Tibial artery (tissue), 4 donors: ENCODE results near the gene C11orf98.
A peak's percentile ranks its signal among the peaks of the same experiment; 100 is the strongest.
"Not testable (repeated sequence)": the region's sequence is repeated elsewhere in the genome, so short reads cannot be mapped to it uniquely, and the experiment has no call there.

Experiments
- DNase-seq, 2 donors: peaks; one replicate each; pipeline ENCODE4 v3.0.0-alpha.2; 2019
- H3K27ac ChIP-seq, 2 donors: fragments of 200-600 bp; sonication (generic) in 1 of 2; 1 replicate in 1 of 2; 2 replicates in 1 of 2; pipeline ENCODE4 v1.5.1; 2018 to 2019; ENCODE audit warnings: mild to moderate bottlenecking in 1 of 2
- H3K27me3 ChIP-seq, 2 donors: fragments of 200-600 bp; sonication (generic) in 1 of 2; one replicate each; pipeline versions ENCODE4 v1.5.1 to v1.6.0; 2016 to 2019
- H3K36me3 ChIP-seq, 3 donors: fragments of 200-600 bp; sonication (generic) in 2 of 3; one replicate each; pipeline ENCODE4 v1.5.1; 2016 to 2019; ENCODE audit warnings: mild to moderate bottlenecking in 2 of 3
- H3K4me1 ChIP-seq, 4 donors: fragments of 200-600 bp; sonication (generic) in 2 of 4; 1 replicate in 3 of 4; 2 replicates in 1 of 4; pipeline ENCODE4 v1.5.1; 2016 to 2019
- H3K4me3 ChIP-seq, 2 donors: fragments of 200-600 bp; sonication (generic) in 1 of 2; 1 replicate in 1 of 2; 2 replicates in 1 of 2; pipeline ENCODE4 v1.5.1; 2018 to 2019; ENCODE audit warnings: mild to moderate bottlenecking in 2 of 2
- H3K9me3 ChIP-seq, 3 donors: fragments of 200-600 bp; sonication (generic) in 1 of 3; one replicate each; pipeline ENCODE4 v1.5.1; 2016 to 2019
- CTCF ChIP-seq, 2 experiments: fragments of 200-600 bp in 1 of 2; fragments of 450-650 bp in 1 of 2; IDR thresholded peaks; one replicate each; pipeline ENCODE4 v1.5.1; 2017 to 2019; ENCODE audit warnings: antibody characterized with exemption in 2 of 2, mild to moderate bottlenecking in 1 of 2, moderate library complexity in 1 of 2
- intact Hi-C: fragments of 100-400 bp; cut with DNase I; formaldehyde crosslinking; loops from one replicate; pipeline ENCODE4 v1.15.0; 2023; ENCODE audit warnings: low total_unique reads

C11orf98 gene

GRCh38 chr11:62627713-62628112 lies 37.3 kb downstream of the C11orf98 start:
- no peak for TF ChIP-seq CTCF (IDR thresholded peaks at IDR 0.05)
- peaks cover 70 to 82% (median 78%) of the 10 kb centered on the region in 3 donors for H3K36me3 ChIP-seq
- H3K9me3 ChIP-seq, result no peaks in the 10 kb centered on the region
- intact Hi-C loops, result no loop called here
- no peak overlapping the region for H3K4me3 ChIP-seq
- DNase-seq, result no peak
- no peaks in the 10 kb centered on the region for H3K27me3 ChIP-seq
- peaks cover 0 to 1% (median 0%) of the 10 kb centered on the region in 4 donors for H3K4me1 ChIP-seq
- no peak overlapping the region for H3K27ac ChIP-seq

- TF ChIP-seq CTCF (IDR thresholded peaks at IDR 0.05), result no peak
- peak overlapping the region; percentile 83 to 87 for H3K27ac ChIP-seq
- H3K27me3 ChIP-seq, result no peaks in the 10 kb centered on the region
- peaks cover 25 to 32% (median 28%) of the 10 kb centered on the region in 3 donors for H3K36me3 ChIP-seq
- no peak for DNase-seq
- no peaks in the 10 kb centered on the region for H3K9me3 ChIP-seq
- H3K4me3 ChIP-seq, result peak overlapping the region; percentile 79 to 80
- intact Hi-C loops, result no loop called here
- H3K4me1 ChIP-seq, result peaks cover 0 to 23% (median 15%) of the 10 kb centered on the region in 4 donors
Observed at GRCh38 chr11:62622476-62623089, 42.4 kb downstream of the C11orf98 start.

GRCh38 chr11:62621567-62622470 lies 43.2 kb downstream of the C11orf98 start, which contains the start of gene B3GAT3:
B3GAT3 (minus strand) TSS chr11:62621986; CDS start chr11:62621947, 39 bp downstream.
- peaks cover 0 to 23% (median 15%) of the 10 kb centered on the region in 4 donors for H3K4me1 ChIP-seq
- H3K36me3 ChIP-seq, result peaks cover 18 to 32% (median 21%) of the 10 kb centered on the region in 3 donors
- no peaks in the 10 kb centered on the region for H3K27me3 ChIP-seq
- intact Hi-C loops, result no loop called here
- H3K27ac ChIP-seq, result peak within 1 kb of the TSS; percentile 83 to 87
- H3K4me3 ChIP-seq, result peak within 1 kb of the TSS; percentile 79 to 80
- TF ChIP-seq CTCF (IDR thresholded peaks at IDR 0.05), result peak in 1 of 2 experiments; percentile 31
- no peaks in the 10 kb centered on the region for H3K9me3 ChIP-seq
- DNase-seq, result peak; percentile 98 to 99

- peak overlapping the region; percentile 79 to 80 for H3K4me3 ChIP-seq
- intact Hi-C loops, result no loop called here
- H3K9me3 ChIP-seq, result no peaks in the 10 kb centered on the region
- DNase-seq, result no peak
- H3K27me3 ChIP-seq, result no peaks in the 10 kb centered on the region
- H3K4me1 ChIP-seq, result peaks cover 0 to 23% (median 15%) of the 10 kb centered on the region in 4 donors
- peak overlapping the region; percentile 83 to 87 for H3K27ac ChIP-seq
- peaks cover 11 to 32% (median 14%) of the 10 kb centered on the region in 3 donors for H3K36me3 ChIP-seq
- TF ChIP-seq CTCF (IDR thresholded peaks at IDR 0.05), result no peak
Observed at GRCh38 chr11:62621027-62621566, 43.9 kb downstream of the C11orf98 start.

GRCh38 chr11:62616957-62617356 lies 48.1 kb downstream of the C11orf98 start:
- not testable (repeated sequence) for H3K27me3 ChIP-seq, DNase-seq, H3K4me3 ChIP-seq, H3K9me3 ChIP-seq, H3K27ac ChIP-seq
- intact Hi-C loops, result loop anchor here (10.0 kb wide), 1 partner anchor 88 kb away; the partner anchor contains the start of genes BSCL2 and GNG3
- Histone ChIP-seq H3K36me3 (peaks cover 0 to 32% (median 7%) of the 10 kb centered on the region in 3 donors), H3K4me1 (peaks cover 0 to 34% (median 24%) of the 10 kb centered on the region in 4 donors)
